HG02981 (cell line): ENCODE measurements around the gene DAPL1.

ENCODE experiments used
- ATAC-seq: cut with Tn5 transposase; IDR thresholded peaks from one replicate; pipeline ENCODE4 v1.9.1; 2021; ENCODE audit warnings: mild to moderate bottlenecking, moderate library complexity; ENCODE audit not compliant: unreplicated experiment

Gene DAPL1

GRCh38 chr2:158795195-158795924 lies at the start of gene DAPL1:
TSS of gene DAPL1 (plus strand) at chr2:158795317. CDS start at chr2:158795373, 56 bp downstream.
- no peak for ATAC-seq

- no peak for ATAC-seq
Measured at GRCh38 chr2:158745866-158746382, 49.2 kb upstream of the DAPL1 start.

- ATAC-seq, result no peak
Measured at GRCh38 chr2:158746488-158746887, 48.6 kb upstream of the DAPL1 start.

- ATAC-seq, result no peak
Measured at GRCh38 chr2:158747281-158747680, 47.8 kb upstream of the DAPL1 start.

GRCh38 chr2:158748926-158749590 lies 46.1 kb upstream of the DAPL1 start:
- no peak for ATAC-seq

GRCh38 chr2:158750458-158751125 lies 44.5 kb upstream of the DAPL1 start:
- ATAC-seq, result no peak

- ATAC-seq, result peak; percentile 71
Measured at GRCh38 chr2:158753641-158754611, 41.2 kb upstream of the DAPL1 start.

- ATAC-seq, result no peak
Measured at GRCh38 chr2:158755310-158756087, 39.6 kb upstream of the DAPL1 start.

- no peak for ATAC-seq
Measured at GRCh38 chr2:158756331-158756730, 38.8 kb upstream of the DAPL1 start.

- no peak for ATAC-seq
Measured at GRCh38 chr2:158756976-158757375, 38.1 kb upstream of the DAPL1 start.

GRCh38 chr2:158760887-158761286 lies 34.2 kb upstream of the DAPL1 start:
- ATAC-seq, result no peak

- ATAC-seq, result no peak
Measured at GRCh38 chr2:158761621-158762020, 33.5 kb upstream of the DAPL1 start.

GRCh38 chr2:158762336-158762735 lies 32.8 kb upstream of the DAPL1 start:
- ATAC-seq, result no peak

- no peak for ATAC-seq
Measured at GRCh38 chr2:158766524-158766923, 28.6 kb upstream of the DAPL1 start.

- no peak for ATAC-seq
Measured at GRCh38 chr2:158772306-158773078, 22.6 kb upstream of the DAPL1 start.

GRCh38 chr2:158773121-158773520 lies 22.0 kb upstream of the DAPL1 start:
- no peak for ATAC-seq

GRCh38 chr2:158774681-158775080 lies 20.4 kb upstream of the DAPL1 start:
- no peak for ATAC-seq

- no peak for ATAC-seq
Measured at GRCh38 chr2:158775273-158776027, 19.7 kb upstream of the DAPL1 start.
